GM18499 (cell line): Measurements from ENCODE around the gene C2CD5.
A peak's percentile ranks its signal among the peaks of the same experiment; 100 is the strongest.
"Not testable (repeated sequence)": the region's sequence is repeated elsewhere in the genome, so short reads cannot be mapped to it uniquely, and the experiment has no call there.

Source experiments
- ATAC-seq: cut with Tn5 transposase; IDR thresholded peaks from one replicate; pipeline ENCODE4 v1.9.1; 2021; ENCODE audit warnings: moderate number of reproducible peaks; ENCODE audit not compliant: insufficient read depth, unreplicated experiment

Gene C2CD5, protein sequence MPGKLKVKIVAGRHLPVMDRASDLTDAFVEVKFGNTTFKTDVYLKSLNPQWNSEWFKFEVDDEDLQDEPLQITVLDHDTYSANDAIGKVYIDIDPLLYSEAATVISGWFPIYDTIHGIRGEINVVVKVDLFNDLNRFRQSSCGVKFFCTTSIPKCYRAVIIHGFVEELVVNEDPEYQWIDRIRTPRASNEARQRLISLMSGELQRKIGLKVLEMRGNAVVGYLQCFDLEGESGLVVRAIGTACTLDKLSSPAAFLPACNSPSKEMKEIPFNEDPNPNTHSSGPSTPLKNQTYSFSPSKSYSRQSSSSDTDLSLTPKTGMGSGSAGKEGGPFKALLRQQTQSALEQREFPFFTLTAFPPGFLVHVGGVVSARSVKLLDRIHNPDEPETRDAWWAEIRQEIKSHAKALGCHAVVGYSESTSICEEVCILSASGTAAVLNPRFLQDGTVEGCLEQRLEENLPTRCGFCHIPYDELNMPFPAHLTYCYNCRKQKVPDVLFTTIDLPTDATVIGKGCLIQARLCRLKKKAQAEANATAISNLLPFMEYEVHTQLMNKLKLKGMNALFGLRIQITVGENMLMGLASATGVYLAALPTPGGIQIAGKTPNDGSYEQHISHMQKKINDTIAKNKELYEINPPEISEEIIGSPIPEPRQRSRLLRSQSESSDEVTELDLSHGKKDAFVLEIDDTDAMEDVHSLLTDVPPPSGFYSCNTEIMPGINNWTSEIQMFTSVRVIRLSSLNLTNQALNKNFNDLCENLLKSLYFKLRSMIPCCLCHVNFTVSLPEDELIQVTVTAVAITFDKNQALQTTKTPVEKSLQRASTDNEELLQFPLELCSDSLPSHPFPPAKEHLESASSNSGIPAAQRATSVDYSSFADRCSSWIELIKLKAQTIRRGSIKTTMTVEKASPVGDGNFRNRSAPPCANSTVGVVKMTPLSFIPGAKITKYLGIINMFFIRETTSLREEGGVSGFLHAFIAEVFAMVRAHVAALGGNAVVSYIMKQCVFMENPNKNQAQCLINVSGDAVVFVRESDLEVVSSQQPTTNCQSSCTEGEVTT

DNA sequence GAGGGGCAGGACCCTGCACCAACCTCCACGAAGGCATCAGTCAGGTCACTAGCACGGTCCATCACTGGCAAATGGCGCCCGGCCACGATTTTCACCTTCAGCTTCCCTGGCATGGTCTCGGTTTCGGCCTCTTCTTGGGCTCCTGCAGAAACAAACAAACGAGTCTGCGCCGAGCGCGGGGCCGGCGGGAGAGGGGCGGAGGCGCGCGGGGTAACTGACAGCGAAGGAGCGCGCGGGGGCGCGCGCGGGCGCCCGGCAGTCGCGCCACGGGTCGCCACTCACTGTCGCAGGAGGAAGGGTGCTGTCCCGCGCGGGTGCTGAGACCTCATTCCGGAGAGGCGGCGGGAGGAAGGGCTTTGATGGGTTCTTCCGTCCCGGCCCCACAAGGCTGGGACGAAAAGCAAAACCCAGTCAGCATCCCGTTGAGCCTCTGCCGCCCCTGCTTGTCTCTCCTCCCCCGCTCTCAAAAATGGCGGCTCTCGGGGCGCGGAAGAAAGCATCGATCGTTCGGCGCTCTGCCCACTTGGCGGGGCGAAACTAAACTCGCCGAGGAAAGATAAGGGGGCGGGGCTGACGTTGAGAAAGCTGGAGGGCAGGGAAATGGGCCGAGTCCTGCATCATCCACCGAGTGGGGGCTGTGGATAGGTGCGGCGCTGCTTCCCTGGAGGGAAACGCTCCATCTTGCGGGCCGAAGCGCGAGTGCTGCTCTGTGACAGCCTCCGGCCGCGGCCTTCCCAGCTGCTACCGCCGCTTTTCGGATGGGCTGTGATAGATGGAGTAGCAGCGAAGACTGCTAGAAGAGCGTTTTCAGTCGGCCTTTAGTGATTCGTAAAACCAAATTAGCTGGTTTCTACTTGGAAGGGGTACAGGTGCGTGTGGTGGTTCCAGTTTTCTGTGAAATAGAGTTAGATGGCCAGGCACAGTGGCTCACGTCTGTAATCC is at the start of gene C2CD5:
Gene C2CD5, minus strand, starts transcription at position 505 of the 942 bp plus-strand sequence. Its CDS starts 392 bp downstream, at position 113.
- peak; percentile 63 for ATAC-seq

DNA sequence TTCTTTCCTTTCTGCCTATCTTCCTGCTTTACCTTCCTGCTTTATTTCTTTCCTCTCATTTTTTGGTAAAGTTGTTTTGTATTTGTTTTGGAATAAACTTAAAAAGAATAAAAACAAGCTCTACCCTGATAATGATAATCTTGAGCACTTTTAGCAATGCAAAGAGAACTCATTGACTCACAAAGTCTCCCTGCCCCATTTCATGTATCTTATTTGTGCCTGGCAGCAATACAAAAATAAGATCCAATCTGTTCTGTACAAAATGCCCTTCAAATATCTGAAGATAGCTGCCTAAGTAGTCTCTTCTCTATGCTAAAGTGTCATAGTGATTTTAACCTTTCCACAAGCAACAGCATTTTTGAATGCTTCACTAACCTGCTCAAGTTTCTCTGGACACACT is 49.5 kb upstream of the C2CD5 start:
- ATAC-seq, result no peak

DNA sequence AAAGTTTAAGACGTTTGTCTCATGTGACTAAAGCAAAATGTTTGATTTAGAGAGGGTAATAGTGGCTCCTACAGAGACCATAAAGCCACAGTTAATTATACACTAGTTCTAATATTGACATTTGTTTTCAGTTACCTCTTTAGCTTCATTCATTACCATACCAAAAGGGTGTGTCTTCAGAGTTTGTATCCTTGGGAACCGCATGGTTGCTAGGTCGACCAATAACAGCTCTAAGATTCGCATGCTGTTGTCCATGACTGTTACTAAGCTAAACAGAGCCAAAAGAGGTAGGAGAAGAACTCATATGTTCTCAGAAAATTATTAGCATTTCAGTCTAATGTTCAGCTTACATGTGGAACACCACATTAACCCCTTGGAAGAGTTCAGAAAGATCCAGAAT is 44.5 kb upstream of the C2CD5 start:
- no peak for ATAC-seq

DNA sequence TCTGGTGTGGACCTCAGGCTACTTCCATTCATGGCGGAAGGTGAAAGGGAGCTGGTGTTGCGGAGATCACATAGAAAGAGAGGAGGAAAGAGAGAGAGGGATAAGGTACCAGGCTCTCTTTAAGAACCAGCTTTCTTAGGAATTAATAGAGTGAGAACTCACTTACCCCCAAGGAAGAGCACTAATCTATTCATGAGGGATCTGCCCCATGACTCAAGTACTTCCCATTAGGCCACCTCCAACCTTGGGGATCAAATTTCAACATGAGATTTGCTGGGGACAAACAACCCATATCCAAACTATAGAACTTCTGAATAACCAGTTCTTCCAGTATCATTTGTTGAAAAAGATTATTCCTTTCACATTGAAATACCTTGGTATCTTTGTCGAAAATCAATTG is 34.0 kb upstream of the C2CD5 start:
- no peak for ATAC-seq

DNA sequence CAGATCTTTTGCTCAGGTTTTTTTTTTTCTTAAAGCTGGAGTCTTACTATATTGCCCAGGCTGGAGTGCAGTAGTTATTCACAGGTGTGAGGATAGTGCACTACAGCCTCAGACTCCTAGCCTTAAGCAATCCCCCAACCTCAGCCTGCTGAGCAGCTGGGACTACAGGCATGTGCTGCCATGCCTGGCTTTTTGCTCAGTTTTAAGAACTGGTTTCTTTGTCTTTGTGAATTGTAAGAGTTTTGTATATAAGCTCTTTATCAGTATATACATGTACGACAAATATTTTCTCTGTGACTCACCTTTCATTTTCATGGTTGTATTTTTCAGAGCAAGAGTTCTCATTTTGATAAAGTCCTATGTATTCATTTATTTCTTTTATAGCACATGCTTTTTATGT is 33.3 kb upstream of the C2CD5 start:
- no peak for ATAC-seq

DNA sequence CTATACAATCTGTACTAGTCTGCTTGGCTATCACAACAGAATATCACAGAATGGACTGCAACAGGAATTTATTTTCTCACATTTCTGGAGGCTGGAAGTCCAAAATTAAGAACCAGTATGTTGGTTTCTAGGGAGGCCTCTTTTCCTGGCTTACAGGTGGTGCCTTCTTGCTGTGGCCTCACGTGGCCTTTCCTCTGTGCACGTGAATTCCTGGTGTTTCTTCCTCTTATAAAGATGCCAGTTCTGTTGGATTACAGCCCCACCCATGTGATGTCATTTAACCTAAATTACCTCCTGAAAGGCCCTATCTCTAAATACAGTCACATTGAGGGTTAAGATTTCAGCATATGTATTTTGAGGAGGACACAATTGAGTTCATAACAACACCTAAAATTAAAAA is 32.1 kb upstream of the C2CD5 start:
- no peak for ATAC-seq

DNA sequence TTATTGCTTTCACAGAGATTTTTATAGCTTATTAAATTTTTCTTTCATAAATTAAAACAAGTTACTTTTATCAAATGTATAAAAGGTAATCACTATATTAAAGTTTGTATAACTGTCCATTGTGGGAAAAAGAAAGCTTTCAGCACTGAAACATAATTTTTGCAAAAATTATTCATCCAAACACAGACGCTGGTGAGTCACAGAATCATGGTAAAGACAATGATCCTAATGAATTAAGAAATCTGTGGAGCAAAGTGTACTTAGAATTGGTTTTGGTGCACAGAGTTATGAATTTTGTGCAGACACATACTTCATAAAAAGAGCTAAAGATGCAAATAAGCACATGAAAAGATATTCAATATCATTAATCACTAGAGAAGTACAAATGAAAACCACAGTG is 31.7 kb upstream of the C2CD5 start:
- ATAC-seq, result no peak

DNA sequence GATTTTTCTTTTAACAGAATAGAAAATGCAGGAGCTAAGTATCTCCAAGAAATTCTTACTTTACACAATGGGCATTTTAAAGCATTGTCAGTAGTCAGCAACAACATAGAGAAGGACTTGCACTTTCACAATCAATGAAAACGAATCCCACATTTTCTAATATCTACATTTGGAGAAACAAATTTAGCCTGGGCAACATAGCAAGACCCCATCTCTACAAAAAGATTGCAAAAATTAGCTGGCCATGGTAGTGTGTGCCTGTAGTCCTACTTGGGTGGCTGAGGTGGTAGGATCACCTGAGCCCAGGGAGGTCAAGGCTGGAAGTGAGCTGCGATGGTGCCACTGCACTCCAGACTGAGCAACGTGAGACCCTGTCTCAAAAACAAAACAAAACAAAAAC is 30.6 kb upstream of the C2CD5 start:
- no peak for ATAC-seq

DNA sequence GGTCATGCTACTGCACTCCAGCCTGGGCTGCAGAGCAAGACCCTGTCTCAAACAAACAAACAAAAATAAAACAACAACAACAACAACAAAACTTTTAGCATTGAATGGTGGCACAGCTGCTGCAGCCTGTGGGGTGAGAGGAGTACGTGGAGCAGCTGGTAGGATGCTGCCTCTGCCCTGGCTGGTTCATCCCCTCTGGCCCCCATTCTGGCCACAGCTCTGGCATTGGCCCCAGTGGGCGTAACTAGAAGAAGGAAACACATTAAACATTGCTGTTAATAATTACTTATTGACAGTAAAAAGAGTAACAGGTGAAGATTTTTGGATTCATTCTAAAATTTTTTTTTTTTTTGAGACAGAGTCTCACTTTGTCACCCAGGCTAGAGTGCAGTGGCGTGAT is 28.8 kb upstream of the C2CD5 start:
- ATAC-seq, result no peak

DNA sequence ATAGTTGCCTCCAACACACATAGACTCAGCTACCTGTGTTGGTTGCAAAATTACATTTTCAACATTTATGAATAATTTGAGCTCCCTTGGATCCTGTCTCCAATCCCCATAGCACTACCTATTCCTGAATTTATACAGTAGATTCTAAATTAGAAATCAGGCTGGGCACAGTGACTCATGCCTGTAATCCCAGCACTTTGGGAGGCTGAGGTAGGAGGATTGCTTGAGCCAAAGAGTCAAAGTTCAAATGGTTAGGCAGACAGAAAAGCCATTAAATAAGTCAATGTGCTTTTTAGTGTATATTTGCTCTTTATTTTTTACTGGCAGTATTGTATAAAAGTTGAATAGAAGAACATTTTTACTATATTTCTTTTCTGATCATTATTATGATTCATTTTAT is 24.9 kb upstream of the C2CD5 start:
- no peak for ATAC-seq

DNA sequence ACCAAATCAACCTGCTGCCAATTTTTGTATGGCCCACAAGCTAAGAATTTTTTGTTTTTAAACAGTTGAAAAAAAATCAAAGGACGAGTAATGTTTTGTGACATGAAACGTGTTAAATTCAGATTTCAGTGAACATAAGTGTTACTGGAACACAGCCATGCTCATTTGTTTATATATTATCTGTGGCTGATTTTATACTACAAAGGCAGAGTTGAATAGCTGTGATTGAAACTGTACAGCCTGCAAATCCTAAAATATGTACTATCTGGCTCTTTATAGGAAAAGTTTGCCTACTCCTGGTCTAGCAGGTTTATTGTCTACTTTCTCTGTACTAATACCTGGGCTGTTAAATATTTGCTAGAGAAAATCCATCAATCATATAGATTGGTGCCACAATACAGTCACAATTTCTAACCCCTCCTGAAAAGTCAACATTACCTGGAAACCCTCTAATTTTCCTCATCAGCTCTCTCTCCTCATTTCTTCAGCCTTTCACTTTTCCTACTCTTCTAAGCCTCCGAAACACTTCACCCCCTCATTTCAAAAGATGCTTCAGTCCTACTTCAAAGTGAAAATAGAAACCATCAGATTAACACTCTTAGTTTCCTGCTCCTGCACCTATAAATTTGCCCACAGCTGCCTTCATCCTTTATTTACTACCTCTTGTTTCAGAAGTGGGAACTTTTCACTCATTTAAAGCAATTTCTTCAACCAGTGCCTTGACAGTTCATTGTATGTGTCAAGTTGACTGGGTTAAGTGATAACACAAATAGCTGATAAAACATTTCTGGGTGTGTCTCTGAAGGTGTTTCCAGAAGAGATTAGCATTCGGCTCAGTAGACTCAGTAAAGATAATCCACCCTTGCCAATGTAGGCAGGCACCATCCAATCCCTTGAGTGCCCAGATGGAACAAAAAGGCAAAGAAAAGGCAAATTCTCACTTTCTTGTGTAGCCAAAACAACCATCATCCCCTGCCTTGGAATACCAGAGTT is 18.0 kb upstream of the C2CD5 start:
- ATAC-seq, result no peak

DNA sequence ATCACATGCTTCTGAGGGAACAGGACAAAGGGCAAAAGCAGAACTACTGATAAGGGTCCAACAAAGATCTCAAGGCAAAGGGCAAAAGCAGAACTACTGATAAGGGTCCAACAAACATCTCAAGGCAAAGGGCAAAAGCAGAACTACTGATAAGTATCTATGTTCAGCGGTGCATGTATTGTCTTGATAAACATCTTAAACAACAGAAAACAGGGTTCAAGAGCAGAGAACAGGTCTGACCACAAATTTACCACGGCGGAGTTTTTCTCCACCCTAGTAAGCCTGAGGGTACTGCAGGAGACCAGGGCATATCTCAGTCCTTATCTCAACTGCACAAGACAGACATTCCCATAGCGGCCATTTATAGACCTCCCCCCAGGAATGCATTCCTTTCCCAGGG is 10.4 kb upstream of the C2CD5 start:
- ATAC-seq, result not testable (repeated sequence)

DNA sequence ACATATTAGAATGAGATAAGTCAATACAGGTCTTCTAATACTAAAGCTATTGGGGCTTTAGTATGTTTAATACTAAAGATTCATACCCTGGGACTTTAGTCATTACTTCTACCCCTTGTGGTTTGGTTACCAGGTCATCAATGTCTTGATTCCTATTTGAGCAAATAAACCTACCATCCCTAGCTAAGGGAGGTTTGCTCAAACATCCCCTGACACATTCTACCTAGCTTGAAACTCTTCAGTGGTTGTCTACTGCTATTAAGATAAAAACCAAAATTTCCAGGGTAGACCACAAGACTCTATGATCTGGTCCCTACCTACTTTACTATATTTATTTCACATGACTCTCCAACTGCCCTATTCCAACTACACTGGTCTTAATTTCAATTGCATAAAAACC is 7.3 kb upstream of the C2CD5 start:
- no peak for ATAC-seq

DNA sequence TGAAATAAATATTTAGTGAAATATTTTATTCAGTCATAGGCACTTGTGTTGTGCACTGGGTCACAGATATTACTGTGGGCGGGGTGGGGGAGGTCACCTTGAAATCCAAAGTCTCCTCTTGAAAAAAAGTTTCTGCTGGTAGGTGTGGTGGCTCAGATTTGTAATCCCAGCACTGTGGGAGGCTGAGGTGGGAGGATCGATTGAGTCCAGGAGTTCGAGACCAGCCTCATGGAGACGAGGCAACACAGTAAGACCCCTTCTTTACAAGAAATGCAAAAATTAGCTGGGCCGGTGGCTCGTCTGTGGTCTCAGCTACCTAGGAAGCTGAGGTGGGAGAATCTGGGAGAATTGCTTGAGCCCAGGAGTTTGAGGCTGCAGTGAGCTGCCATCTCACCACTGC is 913 bp upstream of the C2CD5 start:
- ATAC-seq, result no peak

DNA sequence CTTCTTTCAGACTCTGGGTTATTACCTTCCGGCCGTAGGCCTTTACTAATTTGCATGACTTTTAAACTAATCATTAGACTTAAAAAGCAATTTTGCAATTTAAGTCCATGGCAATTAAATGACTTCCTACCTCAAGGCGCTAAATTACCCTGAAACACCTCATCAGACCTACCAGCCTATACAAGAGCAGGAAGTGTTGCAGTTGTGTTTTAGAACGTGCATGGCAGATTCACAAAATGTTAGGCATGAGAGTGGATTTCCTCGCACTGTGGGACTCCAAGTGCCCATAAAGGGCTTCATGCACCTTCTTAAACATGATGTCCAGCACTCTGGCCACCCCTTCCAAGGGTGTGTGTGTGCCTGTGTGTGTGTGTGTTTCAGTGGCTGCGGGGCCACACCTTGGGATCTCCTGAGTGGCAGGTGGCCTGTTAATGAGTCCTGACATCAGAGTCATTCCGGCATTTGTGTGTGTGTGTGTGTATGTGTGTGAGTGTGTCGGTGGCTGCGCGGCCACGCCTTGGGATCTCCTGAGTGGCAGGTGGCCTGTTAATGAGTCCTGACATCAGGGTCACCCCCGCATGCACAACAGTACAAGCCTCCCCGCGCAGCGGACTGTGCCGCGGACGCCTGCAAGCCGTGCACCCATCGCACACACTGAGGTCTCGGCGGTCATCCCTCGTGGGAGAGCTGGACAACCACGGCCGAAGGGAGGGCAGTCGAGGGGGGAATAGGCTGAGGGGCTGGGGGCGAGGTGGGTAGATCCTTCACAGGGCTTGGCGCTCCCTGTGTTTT is 900 bp downstream of the C2CD5 start:
- peak; percentile 40 for ATAC-seq

DNA sequence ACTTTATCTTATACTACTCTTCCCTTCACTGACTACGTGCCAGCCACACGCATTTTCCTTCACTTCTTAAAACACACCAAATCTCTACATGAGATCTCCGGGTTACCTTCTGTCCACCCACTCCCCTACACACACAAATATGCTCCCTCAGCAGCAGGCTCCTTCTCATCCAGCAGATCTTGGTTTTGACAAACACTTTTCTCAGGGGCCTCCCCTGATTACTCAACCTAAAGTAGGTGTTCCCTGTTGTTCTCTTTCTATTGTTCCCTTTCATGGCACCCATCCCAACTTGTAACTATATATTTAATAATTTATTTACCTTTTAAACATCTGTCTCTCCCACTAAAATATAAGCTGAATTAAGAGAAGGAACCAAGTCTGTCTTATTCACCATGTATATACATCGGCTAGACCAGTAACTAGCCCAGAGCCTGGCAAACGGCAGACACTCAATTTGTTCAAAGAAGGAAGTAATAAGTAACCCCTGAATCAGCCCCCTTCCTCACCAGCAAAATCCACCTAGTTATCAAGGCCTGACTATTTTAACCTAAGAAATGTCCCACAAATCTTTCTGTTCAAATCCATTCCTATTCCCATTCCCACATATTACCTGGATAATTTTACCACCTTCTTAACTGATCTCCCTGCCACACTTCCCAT is 2.7 kb downstream of the C2CD5 start:
- no peak for ATAC-seq

DNA sequence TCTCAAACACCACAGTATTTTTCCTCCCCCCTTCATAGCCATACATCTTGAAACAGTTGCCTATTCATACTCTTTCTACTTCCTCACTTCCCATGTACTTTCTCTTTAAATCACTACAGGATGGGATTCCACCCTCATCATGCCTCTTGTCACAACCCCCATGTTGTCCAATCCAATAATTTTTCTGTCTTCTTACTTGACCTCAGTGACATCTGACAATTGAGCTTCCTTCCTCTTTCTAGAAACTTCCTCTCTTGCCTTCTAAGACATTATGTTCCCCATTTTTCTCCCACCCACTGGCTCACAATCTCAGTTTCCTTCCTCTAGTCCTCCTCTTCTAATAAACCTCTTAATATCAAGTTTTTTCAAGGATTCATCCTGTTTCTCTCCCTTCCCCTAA is 5.3 kb downstream of the C2CD5 start:
- ATAC-seq, result no peak

DNA sequence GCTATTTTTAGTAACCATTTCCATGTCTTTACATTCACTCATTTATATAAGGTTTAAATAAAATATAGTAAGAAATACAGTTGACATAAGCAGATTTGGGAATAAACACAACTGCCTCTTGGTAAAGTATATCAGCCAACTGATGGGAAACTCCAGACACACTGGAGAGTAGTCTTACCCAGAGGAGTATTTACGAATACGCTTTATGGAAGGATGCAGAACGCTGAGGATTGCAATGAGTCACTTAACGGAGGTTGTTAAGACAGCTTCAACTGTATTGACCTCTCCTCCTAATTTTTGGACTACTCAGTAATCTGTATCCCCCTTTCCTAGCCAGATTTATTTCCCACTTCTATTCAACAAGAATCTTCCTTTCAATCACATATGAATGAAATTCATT is 6.0 kb downstream of the C2CD5 start:
- no peak for ATAC-seq
